ENCODE measurements around the gene MTNR1A.

The MTNR1A gene

GRCh38 chr4:186563761-186564160, 8.4 kb upstream of the MTNR1A start:
- H3K79me2 ChIP-seq (ENCODE audit: control insufficient read depth, insufficient read depth, low read length, poor library complexity), result no peaks in the 10 kb centered on the region
- H3K36me3 ChIP-seq (ENCODE audit: control insufficient read depth in 1 of 2, insufficient read depth in 2 of 2, low read length in 2 of 2), result no peaks in the 10 kb centered on the region
- no peak overlapping the region for H4K12ac ChIP-seq (ENCODE audit: low read depth, low read length)
- H3K9ac ChIP-seq (ENCODE audit: low read length), result no peak overlapping the region
- H3K4me1 ChIP-seq (ENCODE audit: control insufficient read depth in 1 of 2, insufficient read depth in 2 of 2, low read length in 2 of 2), result no peaks in the 10 kb centered on the region
- H3K4me3 ChIP-seq (ENCODE audit: low read depth, low read length), result no peak overlapping the region
- no peak overlapping the region for H3K4ac ChIP-seq (ENCODE audit: low read depth, low read length)
- H3K27ac ChIP-seq (ENCODE audit: low read depth, low read length), result no peak overlapping the region
- no peak overlapping the region for H2AK5ac ChIP-seq (ENCODE audit: low read length)
- H3K14ac ChIP-seq (ENCODE audit: low read length), result no peak overlapping the region
- no peak overlapping the region for H2BK12ac ChIP-seq (ENCODE audit: low read length)
- no peaks in the 10 kb centered on the region for H3K79me1 ChIP-seq (ENCODE audit: low read length)
- no peak overlapping the region for H2BK120ac ChIP-seq (ENCODE audit: insufficient read depth, low read length, poor library complexity)
- no peak overlapping the region for H3K4me2 ChIP-seq (ENCODE audit: low read length)
- no peak overlapping the region for H3K18ac ChIP-seq (ENCODE audit: low read length)
- no peaks in the 10 kb centered on the region for H3K27me3 ChIP-seq (ENCODE audit: insufficient read depth, low read length)
- no peak overlapping the region for H3K23ac ChIP-seq (ENCODE audit: low read length)
- no peaks in the 10 kb centered on the region for H3K9me3 ChIP-seq (ENCODE audit: insufficient read depth, low read depth, low read length)
- DNase-seq, result peak; percentile 14 to 25
- no peak overlapping the region for H4K8ac ChIP-seq (ENCODE audit: low read depth, low read length)
- H2BK5ac ChIP-seq (ENCODE audit: low read depth, low read length, poor library complexity), result no peak overlapping the region
- no peak overlapping the region for H4K91ac ChIP-seq (ENCODE audit: low read depth, low read length)
- no peak overlapping the region for H2AFZ ChIP-seq (ENCODE audit: insufficient read depth, low read length, poor library complexity)
- WGBS (ENCODE audit: extremely low coverage, insufficient coverage, insufficient read length), result no CpG with 5 or more reads among the region's 11 CpGs

GRCh38 chr4:186561748-186562147, 6.4 kb upstream of the MTNR1A start:
- no peaks in the 10 kb centered on the region for H3K9me3 ChIP-seq (ENCODE audit: insufficient read depth, low read depth, low read length)
- no peak overlapping the region for H2AFZ ChIP-seq (ENCODE audit: insufficient read depth, low read length, poor library complexity)
- no peak overlapping the region for H3K4me2 ChIP-seq (ENCODE audit: low read length)
- no peak overlapping the region for H3K27ac ChIP-seq (ENCODE audit: low read depth, low read length)
- no peak overlapping the region for H3K4ac ChIP-seq (ENCODE audit: low read depth, low read length)
- no peaks in the 10 kb centered on the region for H3K79me1 ChIP-seq (ENCODE audit: low read length)
- H3K36me3 ChIP-seq (ENCODE audit: control insufficient read depth in 1 of 2, insufficient read depth in 2 of 2, low read length in 2 of 2), result no peaks in the 10 kb centered on the region
- WGBS (ENCODE audit: extremely low coverage, insufficient coverage, insufficient read length), result no CpG with 5 or more reads among the region's 1 CpG
- no peak overlapping the region for H4K12ac ChIP-seq (ENCODE audit: low read depth, low read length)
- DNase-seq, result no peak
- no peak overlapping the region for H2BK12ac ChIP-seq (ENCODE audit: low read length)
- H4K8ac ChIP-seq (ENCODE audit: low read depth, low read length), result no peak overlapping the region
- no peak overlapping the region for H3K4me3 ChIP-seq (ENCODE audit: low read depth, low read length)
- no peak overlapping the region for H3K14ac ChIP-seq (ENCODE audit: low read length)
- no peak overlapping the region for H2BK120ac ChIP-seq (ENCODE audit: insufficient read depth, low read length, poor library complexity)
- no peak overlapping the region for H3K18ac ChIP-seq (ENCODE audit: low read length)
- H3K9ac ChIP-seq (ENCODE audit: low read length), result no peak overlapping the region
- no peak overlapping the region for H3K23ac ChIP-seq (ENCODE audit: low read length)
- no peaks in the 10 kb centered on the region for H3K79me2 ChIP-seq (ENCODE audit: control insufficient read depth, insufficient read depth, low read length, poor library complexity)
- H3K27me3 ChIP-seq (ENCODE audit: insufficient read depth, low read length), result no peaks in the 10 kb centered on the region
- no peak overlapping the region for H2BK5ac ChIP-seq (ENCODE audit: low read depth, low read length, poor library complexity)
- no peaks in the 10 kb centered on the region for H3K4me1 ChIP-seq (ENCODE audit: control insufficient read depth in 1 of 2, insufficient read depth in 2 of 2, low read length in 2 of 2)
- no peak overlapping the region for H2AK5ac ChIP-seq (ENCODE audit: low read length)
- no peak overlapping the region for H4K91ac ChIP-seq (ENCODE audit: low read depth, low read length)

- Histone ChIP-seq H3K79me1 (ENCODE audit: low read length) (no peaks in the 10 kb centered on the region), H3K4ac (ENCODE audit: low read depth, low read length) (no peak overlapping the region), H2AFZ (ENCODE audit: insufficient read depth, low read length, poor library complexity) (no peak overlapping the region), H3K4me3 (ENCODE audit: low read depth, low read length) (no peak overlapping the region), H4K91ac (ENCODE audit: low read depth, low read length) (no peak overlapping the region), H3K4me1 (ENCODE audit: control insufficient read depth in 1 of 2, insufficient read depth in 2 of 2, low read length in 2 of 2) (no peaks in the 10 kb centered on the region), H3K79me2 (ENCODE audit: control insufficient read depth, insufficient read depth, low read length, poor library complexity) (no peaks in the 10 kb centered on the region), H3K27me3 (ENCODE audit: insufficient read depth, low read length) (no peaks in the 10 kb centered on the region), H2BK5ac (ENCODE audit: low read depth, low read length, poor library complexity) (no peak overlapping the region), H2BK120ac (ENCODE audit: insufficient read depth, low read length, poor library complexity) (no peak overlapping the region), H3K9me3 (ENCODE audit: insufficient read depth, low read depth, low read length) (no peaks in the 10 kb centered on the region), H3K18ac (ENCODE audit: low read length) (no peak overlapping the region), H4K8ac (ENCODE audit: low read depth, low read length) (no peak overlapping the region), H3K14ac (ENCODE audit: low read length) (no peak overlapping the region), H3K4me2 (ENCODE audit: low read length) (no peak overlapping the region), H3K27ac (ENCODE audit: low read depth, low read length) (no peak overlapping the region), H2BK12ac (ENCODE audit: low read length) (no peak overlapping the region), H2AK5ac (ENCODE audit: low read length) (no peak overlapping the region), H4K12ac (ENCODE audit: low read depth, low read length) (no peak overlapping the region), H3K36me3 (ENCODE audit: control insufficient read depth in 1 of 2, insufficient read depth in 2 of 2, low read length in 2 of 2) (no peaks in the 10 kb centered on the region), H3K23ac (ENCODE audit: low read length) (no peak overlapping the region), H3K9ac (ENCODE audit: low read length) (no peak overlapping the region)
- DNase-seq, result no peak
- no CpG with 5 or more reads among the region's 3 CpGs for WGBS (ENCODE audit: extremely low coverage, insufficient coverage, insufficient read length)
These were observed 5.3 kb upstream of the MTNR1A start for GRCh38 chr4:186560647-186561046.

- no CpG with 5 or more reads among the region's 3 CpGs for WGBS (ENCODE audit: extremely low coverage, insufficient coverage, insufficient read length)
- Histone ChIP-seq H3K23ac (ENCODE audit: low read length) (no peak overlapping the region), H3K4me2 (ENCODE audit: low read length) (no peak overlapping the region), H3K4me1 (ENCODE audit: control insufficient read depth in 1 of 2, insufficient read depth in 2 of 2, low read length in 2 of 2) (peaks cover 4 to 7% of the 10 kb centered on the region in 2 experiments), H3K27ac (ENCODE audit: low read depth, low read length) (no peak overlapping the region), H3K79me1 (ENCODE audit: low read length) (no peaks in the 10 kb centered on the region), H3K14ac (ENCODE audit: low read length) (no peak overlapping the region), H4K8ac (ENCODE audit: low read depth, low read length) (no peak overlapping the region), H3K4me3 (ENCODE audit: low read depth, low read length) (no peak overlapping the region), H3K4ac (ENCODE audit: low read depth, low read length) (no peak overlapping the region), H2AK5ac (ENCODE audit: low read length) (no peak overlapping the region), H4K91ac (ENCODE audit: low read depth, low read length) (no peak overlapping the region), H2BK5ac (ENCODE audit: low read depth, low read length, poor library complexity) (no peak overlapping the region), H3K9me3 (ENCODE audit: insufficient read depth, low read depth, low read length) (no peaks in the 10 kb centered on the region), H3K79me2 (ENCODE audit: control insufficient read depth, insufficient read depth, low read length, poor library complexity) (no peaks in the 10 kb centered on the region), H2BK12ac (ENCODE audit: low read length) (no peak overlapping the region), H2AFZ (ENCODE audit: insufficient read depth, low read length, poor library complexity) (no peak overlapping the region), H3K9ac (ENCODE audit: low read length) (no peak overlapping the region), H4K12ac (ENCODE audit: low read depth, low read length) (no peak overlapping the region), H2BK120ac (ENCODE audit: insufficient read depth, low read length, poor library complexity) (no peak overlapping the region), H3K18ac (ENCODE audit: low read length) (no peak overlapping the region), H3K27me3 (ENCODE audit: insufficient read depth, low read length) (no peaks in the 10 kb centered on the region), H3K36me3 (ENCODE audit: control insufficient read depth in 1 of 2, insufficient read depth in 2 of 2, low read length in 2 of 2) (no peaks in the 10 kb centered on the region)
- no peak for DNase-seq
These were observed 2.1 kb upstream of the MTNR1A start for GRCh38 chr4:186557486-186557885.

Data from trophoblast cell (in vitro differentiated cells and primary cell).